Skeletal muscle tissue (tissue), 4 donors: ENCODE results near the gene OSBP2. TPM values are rescaled to one million over a fixed set of nuclear protein-coding genes. Genes with fewer than 3 reads are reported as not detected.

Experiments
- H3K27ac ChIP-seq: one replicate; pipeline ENCODE4 v1.7.0; 2013; ENCODE audit warnings: mild to moderate bottlenecking, low read depth, low read length, inconsistent platforms
- H3K27me3 ChIP-seq, 3 donors: one replicate each; pipeline ENCODE4 v1.7.0; 2013; ENCODE audit warnings: low read length in 3 of 3; ENCODE audit not compliant: control insufficient read depth in 3 of 3, insufficient read depth in 3 of 3
- H3K36me3 ChIP-seq, 3 donors: one replicate each; pipeline ENCODE4 v1.7.0; 2013; ENCODE audit warnings: low read length in 3 of 3; ENCODE audit not compliant: control insufficient read depth in 3 of 3, insufficient read depth in 3 of 3
- H3K4me1 ChIP-seq, 3 donors: one replicate each; pipeline ENCODE4 v1.7.0; 2013; ENCODE audit warnings: low read length in 3 of 3, mild to moderate bottlenecking in 3 of 3; ENCODE audit not compliant: control insufficient read depth in 3 of 3, insufficient read depth in 3 of 3
- H3K4me3 ChIP-seq, 3 donors: one replicate each; pipeline ENCODE4 v1.7.0; 2013; ENCODE audit warnings: low read length in 3 of 3
- H3K9ac ChIP-seq, 3 donors: one replicate each; pipeline ENCODE4 v1.7.0; 2013; ENCODE audit warnings: low read length in 3 of 3, mild to moderate bottlenecking in 3 of 3, moderate library complexity in 2 of 3, low read depth in 1 of 3
- H3K9me3 ChIP-seq, 3 donors: one replicate each; pipeline ENCODE4 v1.7.0; 2013; ENCODE audit warnings: low read length in 3 of 3; ENCODE audit not compliant: control insufficient read depth in 3 of 3
- total RNA-seq: library from RNA; depleted of rRNA; stranded (reverse); fragments of >200 nt; gene quantifications from one replicate; pipeline ENCODE4 v1.2.3, GENCODE V29; 2014
- donor health status: Osteomylitis.

The OSBP2 gene
- total RNA-seq, 1 donor from 2014 or later = 4.7 TPM

DNA sequence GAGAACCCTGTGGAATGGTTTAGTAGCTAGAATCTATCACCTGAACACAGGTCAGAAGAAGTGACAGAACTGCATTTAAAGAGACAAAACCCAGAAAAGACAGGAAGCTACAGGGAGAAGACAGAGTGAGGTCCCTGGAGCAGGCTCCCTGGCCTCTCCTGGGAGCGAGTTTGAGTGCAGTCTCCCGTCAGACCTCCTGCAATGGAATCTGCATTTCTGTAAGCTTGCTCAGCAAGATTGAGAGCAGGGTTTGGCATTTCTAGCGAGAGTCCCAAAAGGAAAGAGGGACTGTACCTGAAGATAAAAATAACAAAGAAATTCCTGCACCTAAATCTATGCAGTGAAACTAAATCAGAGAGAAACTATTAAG lies 199.7 kb downstream of the OSBP2 start:
- H3K27me3 ChIP-seq = no peaks in the 10 kb centered on the region
- H3K27ac ChIP-seq = no peak overlapping the region
- no peaks in the 10 kb centered on the region for H3K4me1 ChIP-seq
- H3K4me3 ChIP-seq = no peak overlapping the region
- H3K9ac ChIP-seq = no peak overlapping the region
- H3K36me3 ChIP-seq = peaks cover 8 to 11% (median 11%) of the 10 kb centered on the region in 3 donors
- H3K9me3 ChIP-seq = no peaks in the 10 kb centered on the region

DNA sequence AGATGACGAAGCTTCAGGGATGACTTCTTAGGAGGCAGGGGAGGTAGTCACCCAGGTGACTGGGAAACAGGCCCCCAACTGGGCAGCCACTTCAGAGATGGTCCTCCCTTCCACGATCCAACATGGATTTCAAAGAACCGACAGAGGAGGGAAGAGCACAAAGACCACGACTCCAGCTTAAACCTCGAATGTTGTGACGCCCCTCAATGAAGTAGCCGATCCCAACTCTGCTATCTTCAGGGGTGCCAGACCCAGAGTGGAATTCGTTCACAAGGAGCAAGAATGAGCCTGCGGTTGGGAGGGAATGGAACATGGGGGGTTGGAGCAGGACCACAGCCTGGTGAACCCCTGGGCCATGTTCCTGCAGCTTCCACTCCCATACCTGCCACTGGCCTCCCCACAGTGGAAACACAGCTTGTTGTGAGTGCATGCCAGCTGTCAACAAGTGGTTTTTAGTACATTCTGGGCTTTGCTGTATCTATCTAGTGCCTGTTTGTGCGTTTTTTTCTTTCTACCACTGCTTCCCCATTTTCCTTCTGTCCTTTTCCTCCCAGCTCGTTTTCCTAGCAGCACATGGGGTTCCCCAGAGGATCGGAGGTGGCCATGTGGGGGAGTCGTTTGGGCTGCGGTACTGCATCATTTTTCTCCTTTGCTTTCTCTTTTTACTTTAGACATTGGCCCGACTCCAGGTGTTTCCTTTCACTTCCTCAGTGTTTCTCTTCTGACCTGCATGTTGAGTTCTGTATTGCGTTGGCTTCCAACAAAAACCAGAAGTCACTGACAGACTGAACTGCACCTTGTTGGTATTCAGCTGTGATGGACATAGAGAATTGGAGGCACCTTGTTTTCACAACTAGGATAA lies 208.1 kb downstream of the OSBP2 start:
- no peak overlapping the region for H3K4me3 ChIP-seq
- H3K9ac ChIP-seq = no peak overlapping the region
- H3K9me3 ChIP-seq = no peaks in the 10 kb centered on the region
- H3K36me3 ChIP-seq = peaks cover 2 to 3% (median 3%) of the 10 kb centered on the region in 3 donors
- H3K4me1 ChIP-seq = no peaks in the 10 kb centered on the region
- H3K27me3 ChIP-seq = no peaks in the 10 kb centered on the region
- no peak overlapping the region for H3K27ac ChIP-seq

DNA sequence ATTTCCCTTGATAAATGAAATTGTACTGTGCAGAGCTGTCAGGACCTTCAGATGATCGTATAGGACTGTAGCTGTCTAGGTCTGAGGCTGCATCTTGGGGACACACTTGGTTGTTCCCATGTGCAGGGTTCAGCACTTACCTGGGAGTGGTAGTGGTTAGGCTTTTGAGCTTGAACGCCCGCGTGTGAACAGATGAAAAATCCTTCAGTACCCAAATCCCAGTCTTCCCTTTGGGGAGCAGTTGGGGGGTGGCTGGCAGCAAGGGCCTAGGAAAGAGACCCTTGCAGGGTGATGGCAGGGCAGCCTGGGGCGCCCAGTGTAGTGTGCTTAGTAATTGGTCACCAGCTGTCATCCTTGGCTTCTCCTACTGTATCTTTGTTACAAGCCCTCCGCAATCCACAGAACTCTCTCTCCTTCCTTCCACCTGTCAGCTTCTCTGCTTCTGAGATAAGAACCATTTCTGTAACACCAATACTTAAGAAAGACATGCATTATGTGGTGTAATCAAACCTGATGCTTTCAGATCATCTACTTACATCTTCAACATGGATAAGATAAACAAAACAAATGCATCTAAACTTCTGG lies 209.3 kb downstream of the OSBP2 start:
- Histone ChIP-seq H3K36me3 (peaks cover 2 to 3% (median 3%) of the 10 kb centered on the region in 3 donors), H3K27ac (no peak overlapping the region), H3K4me1 (no peaks in the 10 kb centered on the region), H3K27me3 (no peaks in the 10 kb centered on the region), H3K4me3 (no peak overlapping the region), H3K9ac (no peak overlapping the region), H3K9me3 (no peaks in the 10 kb centered on the region)

DNA sequence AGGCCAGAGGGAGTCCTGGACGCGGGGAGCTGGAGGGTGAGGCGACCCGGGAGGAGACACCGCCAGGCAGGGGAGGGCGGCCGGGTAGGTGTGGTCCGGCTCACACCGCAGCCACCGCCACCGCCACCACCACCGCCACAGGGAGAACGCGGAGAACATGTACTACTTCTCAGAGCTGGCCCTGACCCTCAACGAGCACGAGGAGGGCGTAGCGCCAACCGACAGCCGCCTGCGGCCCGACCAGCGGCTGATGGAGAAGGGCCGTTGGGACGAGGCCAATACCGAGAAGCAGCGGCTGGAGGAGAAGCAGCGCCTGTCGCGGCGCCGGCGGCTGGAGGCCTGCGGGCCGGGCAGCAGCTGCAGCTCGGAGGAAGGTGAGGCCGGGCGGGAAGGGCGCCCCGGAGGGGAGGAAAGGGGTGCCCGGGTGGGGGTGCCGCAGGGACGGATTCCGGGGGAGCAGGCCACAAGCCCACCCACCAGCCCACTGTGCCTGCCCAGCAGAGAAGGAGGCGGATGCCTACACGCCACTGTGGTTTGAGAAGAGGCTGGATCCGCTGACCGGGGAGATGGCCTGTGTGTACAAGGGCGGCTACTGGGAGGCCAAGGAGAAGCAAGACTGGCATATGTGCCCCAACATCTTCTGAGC lies 211.1 kb downstream of the OSBP2 start:
- Histone ChIP-seq H3K27me3 (no peaks in the 10 kb centered on the region), H3K27ac (no peak overlapping the region), H3K4me1 (no peaks in the 10 kb centered on the region), H3K4me3 (no peak overlapping the region), H3K36me3 (peaks cover 0 to 8% (median 3%) of the 10 kb centered on the region in 3 donors), H3K9ac (no peak overlapping the region), H3K9me3 (no peaks in the 10 kb centered on the region)

DNA sequence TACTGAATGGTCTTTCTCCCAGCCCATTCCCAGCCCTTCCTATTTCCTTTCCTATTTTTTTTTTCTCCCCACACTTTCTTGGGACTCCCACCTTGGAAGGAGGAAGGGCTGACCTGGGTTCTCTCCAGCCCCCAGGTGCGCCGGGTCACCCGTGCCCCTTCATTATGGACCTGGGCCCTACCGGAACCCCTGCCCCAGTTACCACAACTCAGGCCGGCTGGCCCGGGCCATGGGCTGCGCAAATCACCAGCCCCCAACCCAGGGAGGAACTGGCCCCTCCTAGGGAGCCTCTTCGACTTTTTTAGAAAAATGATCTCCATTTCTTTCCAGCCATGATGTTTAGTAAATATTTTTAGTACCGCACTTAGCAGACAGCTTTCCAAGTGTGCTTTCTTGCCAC lies 211.7 kb downstream of the OSBP2 start:
- no peaks in the 10 kb centered on the region for H3K9me3 ChIP-seq
- no peaks in the 10 kb centered on the region for H3K4me1 ChIP-seq
- H3K36me3 ChIP-seq = peaks cover 0 to 8% (median 3%) of the 10 kb centered on the region in 3 donors
- no peak overlapping the region for H3K9ac ChIP-seq
- no peak overlapping the region for H3K4me3 ChIP-seq
- no peaks in the 10 kb centered on the region for H3K27me3 ChIP-seq
- H3K27ac ChIP-seq = no peak overlapping the region

DNA sequence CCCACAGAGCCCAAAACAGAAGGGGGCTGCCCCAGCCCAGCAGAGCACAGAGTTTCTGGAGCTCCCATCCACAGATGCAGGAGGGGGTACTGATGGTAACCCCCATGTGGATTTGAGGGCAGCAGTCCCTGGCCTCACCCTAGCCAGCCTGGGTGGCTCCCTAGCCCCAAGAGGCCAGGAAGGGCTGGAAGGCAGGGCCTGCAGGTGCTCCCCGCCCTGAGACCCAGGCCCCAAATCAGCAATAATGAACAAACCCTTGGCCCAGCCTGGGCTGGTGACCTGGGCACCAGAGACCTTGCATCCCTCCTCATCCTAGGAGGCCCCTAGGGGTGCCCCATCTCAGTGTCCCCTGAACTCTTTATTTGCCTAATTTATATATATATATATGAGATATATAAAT lies 212.3 kb downstream of the OSBP2 start:
- Histone ChIP-seq H3K4me1 (no peaks in the 10 kb centered on the region), H3K27ac (no peak overlapping the region), H3K36me3 (peaks cover 0 to 8% (median 3%) of the 10 kb centered on the region in 3 donors), H3K27me3 (no peaks in the 10 kb centered on the region), H3K9me3 (no peaks in the 10 kb centered on the region), H3K4me3 (no peak overlapping the region), H3K9ac (no peak overlapping the region)

DNA sequence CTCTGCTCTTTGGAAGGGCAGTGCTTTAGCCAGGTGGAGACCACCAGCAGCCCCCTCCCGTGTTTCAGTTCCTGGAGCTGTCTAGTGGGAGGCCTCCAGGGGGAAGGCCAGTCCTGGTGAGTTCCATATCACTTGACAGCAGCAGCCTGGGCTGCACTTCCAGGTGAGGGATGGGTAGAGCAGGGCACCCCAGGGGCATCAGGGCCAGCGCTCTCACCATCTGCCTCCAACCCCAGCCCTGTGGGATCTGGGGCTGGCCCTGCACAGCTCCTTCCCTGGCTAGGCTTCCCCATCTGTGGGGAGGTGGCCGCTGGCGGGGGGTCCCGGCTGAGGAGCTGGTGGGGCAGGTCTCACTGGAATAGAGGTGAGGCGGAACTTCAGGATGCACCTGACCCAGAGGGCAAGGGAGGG lies 213.4 kb downstream of the OSBP2 start:
- Histone ChIP-seq H3K27ac (no peak overlapping the region), H3K4me1 (no peaks in the 10 kb centered on the region), H3K9ac (no peak overlapping the region), H3K27me3 (no peaks in the 10 kb centered on the region), H3K4me3 (no peak overlapping the region), H3K9me3 (no peaks in the 10 kb centered on the region), H3K36me3 (peaks cover 0 to 8% (median 3%) of the 10 kb centered on the region in 3 donors)

DNA sequence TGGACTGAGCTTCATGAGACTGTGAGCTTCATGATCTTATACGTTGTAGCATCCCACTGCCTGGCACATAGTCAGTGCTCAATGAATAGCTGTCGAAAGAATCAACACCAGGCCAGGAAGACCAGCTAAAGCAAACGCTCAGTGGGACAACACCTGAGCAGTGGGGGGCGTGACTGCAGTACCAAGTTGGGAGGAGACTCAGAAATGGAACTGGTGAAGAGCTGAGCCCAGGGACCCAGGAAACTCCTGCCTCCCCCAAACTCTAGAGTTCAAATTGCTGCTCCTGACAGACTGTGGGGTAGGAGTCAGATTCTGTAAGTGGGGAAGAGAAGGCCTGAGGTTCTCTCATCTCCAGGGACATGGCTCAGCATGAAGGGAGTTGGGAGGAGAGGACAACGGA lies 214.6 kb downstream of the OSBP2 start:
- H3K27ac ChIP-seq = no peak overlapping the region
- H3K36me3 ChIP-seq = peaks cover 0 to 6% (median 0%) of the 10 kb centered on the region in 3 donors
- no peak overlapping the region for H3K9ac ChIP-seq
- no peaks in the 10 kb centered on the region for H3K27me3 ChIP-seq
- no peak overlapping the region for H3K4me3 ChIP-seq
- H3K4me1 ChIP-seq = no peaks in the 10 kb centered on the region
- H3K9me3 ChIP-seq = no peaks in the 10 kb centered on the region

DNA sequence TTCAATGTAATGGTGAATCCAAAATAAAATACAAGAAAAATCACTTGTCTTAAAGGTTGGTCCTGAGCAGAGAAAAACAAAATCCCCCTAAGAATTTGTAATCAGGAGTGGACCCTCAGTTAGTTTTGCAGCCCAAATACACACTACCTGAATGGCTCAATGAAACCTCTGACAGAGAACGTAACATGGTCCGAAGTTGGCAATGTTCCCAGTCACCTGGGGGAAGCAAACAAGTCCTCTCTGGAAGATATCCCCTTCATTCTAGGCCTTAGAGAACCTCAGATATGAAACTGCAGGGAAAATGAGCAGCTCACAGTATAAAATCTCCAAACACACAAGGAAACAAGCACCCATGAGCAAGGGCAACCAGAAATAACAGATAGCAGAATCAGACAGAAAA lies 215.7 kb downstream of the OSBP2 start:
- no peaks in the 10 kb centered on the region for H3K9me3 ChIP-seq
- H3K9ac ChIP-seq = no peak overlapping the region
- H3K27me3 ChIP-seq = no peaks in the 10 kb centered on the region
- no peak overlapping the region for H3K4me3 ChIP-seq
- H3K36me3 ChIP-seq = peaks cover 0 to 6% (median 0%) of the 10 kb centered on the region in 3 donors
- no peaks in the 10 kb centered on the region for H3K4me1 ChIP-seq
- H3K27ac ChIP-seq = no peak overlapping the region

DNA sequence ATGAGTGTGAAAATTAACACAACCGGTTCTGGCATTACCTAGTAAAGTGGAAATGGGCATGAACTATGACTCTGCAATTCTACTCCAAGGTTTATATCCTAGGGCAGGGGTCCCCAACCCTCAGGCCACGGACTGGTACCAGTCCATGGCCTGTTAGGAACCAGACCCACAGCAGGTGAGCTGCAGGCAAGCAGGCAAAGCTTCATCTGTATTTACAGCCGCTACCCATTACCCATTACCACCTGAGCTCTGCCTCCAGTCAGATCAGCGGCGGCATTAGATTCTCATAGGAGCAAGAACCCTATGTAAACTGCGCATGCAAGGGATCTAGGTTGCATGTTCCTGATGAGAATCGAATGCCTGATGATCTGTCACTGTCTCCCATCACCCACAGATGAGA lies 224.1 kb downstream of the OSBP2 start:
- no peaks in the 10 kb centered on the region for H3K36me3 ChIP-seq
- peaks cover 4 to 7% (median 6%) of the 10 kb centered on the region in 3 donors for H3K4me1 ChIP-seq

More for the DNA sequence above, 224.1 kb downstream of the OSBP2 start:
- no peak overlapping the region for H3K27ac ChIP-seq
- H3K9me3 ChIP-seq = no peaks in the 10 kb centered on the region
- H3K4me3 ChIP-seq = no peak overlapping the region
- no peak overlapping the region for H3K9ac ChIP-seq
- no peaks in the 10 kb centered on the region for H3K27me3 ChIP-seq
